ENCODE measurements around the gene SUSD1. TPM values are rescaled to one million over a fixed set of nuclear protein-coding genes. Genes with fewer than 3 reads are reported as not detected.

The SUSD1 gene
- total and polyA plus RNA-seq, 7 donors, result 0.42 to 3.4 (median 1.7) TPM

DNA sequence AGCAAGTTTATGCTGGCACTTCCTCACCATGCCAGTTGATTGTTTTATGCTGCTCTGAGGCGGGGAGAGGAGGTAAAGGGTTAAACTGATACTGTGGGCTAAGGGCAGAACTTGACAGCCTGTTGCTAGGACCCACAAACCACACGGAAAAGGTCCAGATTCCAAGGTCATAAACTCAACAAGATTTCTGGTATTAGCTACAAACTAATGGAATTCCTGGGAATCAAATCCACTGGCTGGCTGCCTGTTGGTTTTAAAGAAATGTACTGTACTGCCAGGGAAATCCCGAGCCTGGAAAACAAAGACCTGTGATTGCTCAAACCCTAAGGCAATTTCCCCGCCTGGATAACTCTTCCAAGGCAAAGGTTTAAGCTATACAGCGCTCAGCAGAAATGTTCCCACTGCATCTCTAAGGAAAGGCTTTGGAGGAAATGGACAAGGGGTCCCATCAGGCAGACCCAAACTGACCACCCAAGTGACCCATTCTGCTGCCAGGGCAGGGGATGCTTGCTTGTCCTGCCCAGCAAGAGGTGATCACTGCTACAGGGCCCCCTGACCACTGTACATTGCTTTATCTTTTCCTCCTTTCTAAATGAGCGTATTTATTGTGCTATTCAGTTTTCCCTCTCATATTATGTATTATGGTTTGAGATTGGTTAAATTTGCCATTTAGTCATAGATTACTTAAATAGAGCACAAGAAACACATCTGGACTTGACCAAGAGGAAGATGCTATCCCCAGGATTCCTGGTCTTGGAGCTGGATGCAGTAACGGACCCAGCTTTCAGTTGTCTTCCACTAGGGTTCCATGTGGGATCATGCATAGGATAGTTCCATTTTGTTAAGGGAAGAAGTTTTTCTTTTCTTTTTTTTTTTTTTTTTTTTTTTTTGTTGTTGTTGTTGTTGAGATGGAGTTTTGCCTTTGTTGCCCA is 124.3 kb downstream of the SUSD1 start:
- no peaks in the 10 kb centered on the region for H3K36me3 ChIP-seq (ENCODE audit: insufficient read depth in 1 of 2, low read depth in 1 of 2)
- peak overlapping the region; percentile 30 for H3K27ac ChIP-seq
- H3K4me1 ChIP-seq, result peaks cover 19% of the 10 kb centered on the region
- ATAC-seq (peak in 2 of 4 donors; percentile 35 to 36), DNase-seq (peak in 1 of 2 donors; percentile 29)
- intact Hi-C loops (cut with DNase I), result no loop called here
- WGBS, 3 donors, result 36 to 50% (median 40%) methylated on average over 7 of the region's 7 CpGs
- no peaks in the 10 kb centered on the region for H3K27me3 ChIP-seq (ENCODE audit: insufficient read depth in 3 of 3, low read length in 2 of 3)
- no peaks in the 10 kb centered on the region for H3K9me3 ChIP-seq
- TF ChIP-seq, protein P1, sequence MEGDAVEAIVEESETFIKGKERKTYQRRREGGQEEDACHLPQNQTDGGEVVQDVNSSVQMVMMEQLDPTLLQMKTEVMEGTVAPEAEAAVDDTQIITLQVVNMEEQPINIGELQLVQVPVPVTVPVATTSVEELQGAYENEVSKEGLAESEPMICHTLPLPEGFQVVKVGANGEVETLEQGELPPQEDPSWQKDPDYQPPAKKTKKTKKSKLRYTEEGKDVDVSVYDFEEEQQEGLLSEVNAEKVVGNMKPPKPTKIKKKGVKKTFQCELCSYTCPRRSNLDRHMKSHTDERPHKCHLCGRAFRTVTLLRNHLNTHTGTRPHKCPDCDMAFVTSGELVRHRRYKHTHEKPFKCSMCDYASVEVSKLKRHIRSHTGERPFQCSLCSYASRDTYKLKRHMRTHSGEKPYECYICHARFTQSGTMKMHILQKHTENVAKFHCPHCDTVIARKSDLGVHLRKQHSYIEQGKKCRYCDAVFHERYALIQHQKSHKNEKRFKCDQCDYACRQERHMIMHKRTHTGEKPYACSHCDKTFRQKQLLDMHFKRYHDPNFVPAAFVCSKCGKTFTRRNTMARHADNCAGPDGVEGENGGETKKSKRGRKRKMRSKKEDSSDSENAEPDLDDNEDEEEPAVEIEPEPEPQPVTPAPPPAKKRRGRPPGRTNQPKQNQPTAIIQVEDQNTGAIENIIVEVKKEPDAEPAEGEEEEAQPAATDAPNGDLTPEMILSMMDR (IDR thresholded peaks at IDR 0.05), result no peak
- H3K4me3 ChIP-seq, result no peak overlapping the region

DNA sequence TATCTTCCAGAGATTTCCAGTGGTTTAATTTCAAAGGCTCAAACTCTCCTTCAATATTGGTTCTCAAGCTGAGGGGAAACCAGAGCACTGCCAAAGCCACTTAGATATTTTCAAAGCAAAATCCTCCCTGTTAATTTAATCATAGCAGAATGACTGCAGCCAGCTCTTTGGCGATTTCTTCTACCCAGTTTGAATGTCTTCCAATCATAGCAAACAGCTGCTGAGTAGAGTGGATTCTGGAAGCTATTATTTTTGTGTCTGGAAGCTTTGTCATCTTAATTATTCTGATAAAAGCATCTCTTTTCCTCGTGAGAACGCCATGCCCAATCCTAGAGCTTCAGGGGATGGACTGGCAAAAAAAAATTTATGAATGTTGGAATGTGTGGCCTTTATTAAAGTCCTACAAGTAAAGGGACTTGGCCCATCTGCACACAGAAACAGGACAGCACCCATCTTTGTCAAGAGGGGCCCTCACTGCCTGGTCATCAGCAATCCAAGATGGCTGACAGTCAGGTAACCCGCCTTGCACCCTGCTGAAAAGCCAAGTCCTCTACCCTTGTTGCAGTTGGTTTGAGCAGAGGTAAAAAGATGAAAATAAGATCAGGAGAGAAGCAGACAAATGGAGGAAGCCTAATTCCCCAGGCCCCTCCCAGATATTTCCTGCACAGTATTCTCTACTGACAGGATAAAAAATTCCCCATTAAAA is 125.1 kb downstream of the SUSD1 start:
- Histone ChIP-seq H3K9me3 (no peaks in the 10 kb centered on the region), H3K27me3 (ENCODE audit: insufficient read depth in 3 of 3, low read length in 2 of 3) (no peaks in the 10 kb centered on the region), H3K36me3 (ENCODE audit: insufficient read depth in 1 of 2, low read depth in 1 of 2) (no peaks in the 10 kb centered on the region), H3K4me1 (peaks cover 19% of the 10 kb centered on the region), H3K27ac (peak overlapping the region; percentile 32), H3K4me3 (no peak overlapping the region)
- WGBS, 3 donors, result 33 to 37% (median 34%) methylated on average over 4 of the region's 4 CpGs
- DNase-seq, result no peak
- TF ChIP-seq, protein P1 (IDR thresholded peaks at IDR 0.05), result no peak
- no peak for ATAC-seq
- intact Hi-C loops (cut with DNase I), result no loop called here

DNA sequence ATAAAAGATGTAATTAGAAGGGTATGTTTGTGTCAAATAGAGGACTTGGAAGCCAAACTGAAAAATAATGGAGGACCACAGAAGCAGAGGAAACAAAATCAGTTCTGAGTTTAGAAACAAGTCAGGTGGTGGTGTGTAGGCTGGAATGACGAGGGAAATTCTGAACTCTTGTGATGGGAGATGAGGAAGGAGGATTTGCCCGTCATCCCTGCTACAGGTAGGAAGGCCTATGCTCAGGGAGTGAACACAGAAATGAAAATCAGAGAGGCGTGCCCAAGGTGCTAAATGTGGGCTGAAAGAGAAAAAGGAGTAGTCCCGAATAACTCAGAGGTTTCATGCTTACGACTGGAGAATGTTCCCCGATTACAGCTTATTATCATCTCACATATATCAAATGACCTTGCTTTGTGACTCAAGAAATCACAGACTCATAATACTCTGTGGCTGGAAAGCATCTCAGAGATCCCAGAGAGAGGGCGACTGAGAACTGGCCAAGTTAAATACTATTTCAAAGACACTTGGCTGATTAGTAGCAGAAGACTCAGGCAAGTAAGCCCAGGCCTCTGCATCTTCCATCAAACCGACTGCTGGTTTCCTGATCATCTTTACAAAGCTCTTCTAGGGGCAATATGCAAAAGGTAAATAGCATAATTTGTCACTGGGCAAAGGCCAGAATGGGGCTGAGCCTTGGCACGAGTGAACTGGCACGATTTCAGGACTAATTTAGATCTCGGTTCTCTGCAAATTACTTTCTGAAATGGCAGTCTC is 126.0 kb downstream of the SUSD1 start:
- no peak for ATAC-seq
- Histone ChIP-seq H3K27ac (peak overlapping the region; percentile 32), H3K9me3 (no peaks in the 10 kb centered on the region), H3K4me3 (no peak overlapping the region), H3K36me3 (ENCODE audit: insufficient read depth in 1 of 2, low read depth in 1 of 2) (no peaks in the 10 kb centered on the region), H3K27me3 (ENCODE audit: insufficient read depth in 3 of 3, low read length in 2 of 3) (no peaks in the 10 kb centered on the region), H3K4me1 (peaks cover 19% of the 10 kb centered on the region)
- TF ChIP-seq, protein P1 (IDR thresholded peaks at IDR 0.05), result no peak
- no peak for DNase-seq
- intact Hi-C loops (cut with DNase I), result no loop called here
- 30 to 34% (median 34%) methylated on average over 11 of the region's 11 CpGs for WGBS, 3 donors

DNA sequence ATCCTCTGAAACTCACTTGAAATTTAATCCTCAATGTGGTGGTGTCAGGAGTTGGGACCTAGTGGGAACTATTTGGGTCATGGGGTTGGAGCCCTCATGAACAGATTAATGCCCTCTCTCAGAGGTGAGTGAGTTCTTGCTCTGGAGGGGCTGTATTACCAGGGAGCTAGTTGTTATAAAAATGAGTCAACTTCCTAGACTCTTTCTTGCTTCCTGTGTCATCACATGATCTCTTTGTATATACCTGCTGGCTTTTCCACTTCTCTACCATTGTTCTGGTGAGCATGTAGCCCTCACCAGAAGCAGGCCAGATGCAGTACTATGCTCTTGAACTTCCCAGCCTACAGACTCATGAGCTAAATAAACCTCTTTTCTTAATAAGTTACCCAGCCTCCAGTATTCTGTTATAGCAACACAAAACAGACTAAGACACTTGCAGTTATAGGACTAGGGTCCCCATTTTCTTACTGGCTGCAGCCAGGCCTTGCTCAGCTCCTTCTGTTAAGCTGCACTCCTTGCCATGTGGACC is 127.5 kb downstream of the SUSD1 start:
- H3K27ac ChIP-seq, result no peak overlapping the region
- no peak overlapping the region for H3K4me3 ChIP-seq
- no peak for ATAC-seq
- TF ChIP-seq, protein P1 (IDR thresholded peaks at IDR 0.05), result no peak
- no peak for DNase-seq
- no peaks in the 10 kb centered on the region for H3K27me3 ChIP-seq (ENCODE audit: insufficient read depth in 3 of 3, low read length in 2 of 3)
- H3K4me1 ChIP-seq, result peaks cover 19% of the 10 kb centered on the region
- H3K36me3 ChIP-seq (ENCODE audit: insufficient read depth in 1 of 2, low read depth in 1 of 2), result no peaks in the 10 kb centered on the region
- intact Hi-C loops (cut with DNase I), result no loop called here
- no peaks in the 10 kb centered on the region for H3K9me3 ChIP-seq
